ENCODE measurements around the gene CHPF2.

CHPF2 gene

DNA sequence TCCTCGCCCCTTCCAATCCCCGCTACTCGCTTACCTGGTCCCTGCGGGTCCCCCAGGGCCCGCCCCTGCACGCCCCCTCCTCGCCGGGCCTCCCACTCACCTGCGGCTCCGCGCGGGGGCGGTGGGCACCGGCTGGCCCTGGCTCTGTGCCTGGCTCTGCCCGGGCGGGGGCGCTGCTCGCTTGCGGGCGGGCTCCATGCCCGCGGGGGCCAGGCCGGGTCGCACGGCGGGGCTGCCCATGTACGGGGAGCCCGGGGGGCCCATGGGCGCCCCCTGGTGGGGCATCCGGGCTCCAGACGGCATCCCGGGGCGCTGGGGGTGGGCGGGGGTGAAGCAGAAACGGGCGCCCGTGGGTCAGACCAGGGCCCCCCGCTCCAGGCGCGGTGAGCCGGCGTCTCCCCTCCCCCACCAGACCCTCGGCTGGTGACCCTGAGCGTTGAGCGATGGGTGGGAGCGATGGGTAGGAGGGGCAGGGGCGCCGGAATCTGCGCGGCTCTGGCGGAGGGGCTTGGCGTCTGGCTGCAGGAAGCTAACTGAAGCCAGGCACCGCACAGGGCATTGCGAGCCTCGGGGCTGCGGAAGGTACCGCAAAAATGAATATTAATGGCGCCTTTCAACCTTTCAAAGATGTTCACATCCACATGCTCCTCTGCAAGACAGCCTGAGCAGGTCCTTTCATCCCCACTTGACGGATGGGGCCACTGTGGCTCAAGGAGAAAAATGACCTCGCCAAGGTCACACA is 13.2 kb downstream of the CHPF2 start:
- peak in 1 of 3 experiments; percentile 58 for DNase-seq (ENCODE audit: low read depth in 3 of 3)

DNA sequence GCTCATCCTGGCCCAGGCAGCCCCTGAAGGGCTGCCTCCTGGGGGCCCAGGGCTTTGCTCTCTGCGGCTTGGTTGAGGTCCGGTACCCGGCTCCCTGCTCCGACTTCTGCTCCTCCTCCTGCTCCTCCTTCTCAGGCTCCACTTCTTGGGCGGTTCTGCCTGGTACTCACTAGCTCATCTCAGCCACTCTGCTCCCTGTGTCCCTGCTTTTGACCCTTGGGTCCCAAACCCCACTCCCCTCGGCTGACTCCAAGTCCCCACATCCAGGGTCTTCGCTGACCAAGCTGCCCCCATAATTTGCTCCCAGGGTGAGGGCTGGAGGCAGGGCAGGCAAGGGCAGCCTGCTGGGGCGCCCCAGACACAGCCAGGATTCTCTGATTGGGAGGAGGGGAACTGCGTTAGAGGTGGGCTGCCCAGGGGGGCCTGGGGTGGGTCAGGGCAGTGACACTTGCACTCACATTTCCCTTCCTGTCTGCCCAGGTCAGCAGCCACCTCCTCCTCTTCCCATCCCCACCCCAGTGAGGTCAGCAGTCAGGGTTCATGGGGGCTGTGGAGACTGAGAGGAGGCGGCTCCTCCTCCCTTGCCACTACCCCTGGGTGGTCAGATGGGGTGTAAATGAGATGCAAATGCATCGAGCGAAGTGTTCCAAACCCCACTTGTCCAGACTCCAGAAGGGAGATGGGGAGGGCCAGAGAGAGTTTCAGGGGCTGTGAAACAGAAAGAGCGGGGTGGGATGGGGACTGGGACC is 14.0 kb downstream of the CHPF2 start:
- no peak for DNase-seq (ENCODE audit: low read depth in 3 of 3)

- DNase-seq (ENCODE audit: low read depth in 3 of 3): no peak
Measured at GRCh38 chr7:151246851-151247580, 14.7 kb downstream of the CHPF2 start.

- no peak for DNase-seq (ENCODE audit: low read depth in 3 of 3)
Measured at GRCh38 chr7:151247611-151248345, 15.5 kb downstream of the CHPF2 start.

DNA sequence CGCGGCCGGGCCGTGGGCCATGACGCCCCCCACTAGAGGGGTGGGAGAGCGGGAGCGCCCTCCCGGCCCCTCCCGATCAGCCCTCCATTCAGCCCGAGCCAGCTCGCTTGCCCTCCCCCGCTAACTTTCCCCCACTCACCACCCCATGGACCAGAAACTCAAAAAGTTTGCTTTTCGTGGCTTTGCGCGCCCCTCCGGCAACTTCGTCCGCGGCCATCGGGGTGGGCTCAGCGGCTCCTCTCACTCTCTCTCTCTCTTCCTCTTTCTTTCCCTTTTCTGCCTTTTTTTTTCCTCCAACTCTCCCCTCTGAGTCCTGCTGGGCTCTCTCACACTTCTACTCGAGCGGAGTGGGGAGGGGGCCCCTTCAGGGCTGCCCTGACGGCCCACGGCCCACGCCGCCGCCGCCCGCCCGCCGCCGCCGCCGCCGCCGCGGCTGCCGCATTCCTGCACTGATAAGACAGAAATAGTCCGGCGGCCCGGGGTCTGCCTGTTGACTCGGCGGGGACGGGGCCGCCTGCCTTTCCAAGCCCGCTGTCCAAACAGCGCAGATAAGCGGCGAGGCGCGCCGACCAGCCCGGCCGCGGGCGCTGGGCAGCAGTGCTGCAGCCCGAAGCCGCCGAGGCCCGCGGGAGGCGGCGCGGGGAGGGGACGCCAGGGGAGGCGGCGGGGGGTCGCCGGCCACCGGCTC is 16.2 kb downstream of the CHPF2 start, which contains the start of gene SMARCD3:
SMARCD3 (minus strand) TSS at position 349 of the 688 bp plus-strand sequence; CDS start at position 217, 132 bp downstream.
- no peak for DNase-seq (ENCODE audit: low read depth in 3 of 3)

GRCh38 chr7:151249034-151249731 is 16.9 kb downstream of the CHPF2 start:
- DNase-seq (ENCODE audit: low read depth in 3 of 3): peak in 1 of 3 experiments; percentile 32

GRCh38 chr7:151249732-151250072 is 17.4 kb downstream of the CHPF2 start:
- DNase-seq (ENCODE audit: low read depth in 3 of 3): no peak

- DNase-seq (ENCODE audit: low read depth in 3 of 3): no peak
Measured at GRCh38 chr7:151250181-151251132, 18.2 kb downstream of the CHPF2 start.

DNA sequence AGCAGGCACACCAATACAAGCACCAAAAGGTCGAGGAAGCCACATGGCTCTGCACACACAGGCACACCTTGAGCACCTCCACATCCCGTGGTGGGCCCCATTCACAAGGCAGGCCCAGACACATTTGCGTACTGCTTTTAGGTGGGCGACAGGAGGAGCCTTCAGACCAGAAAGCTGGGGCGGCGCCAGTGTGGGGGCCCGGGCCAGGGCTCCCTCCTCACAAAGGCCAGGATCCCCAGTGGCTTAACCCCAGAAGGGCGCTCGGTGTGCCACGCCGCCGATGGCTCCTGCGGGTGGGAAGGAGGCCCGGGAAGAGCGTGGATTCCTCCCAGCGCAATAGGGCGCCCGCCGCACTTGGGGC is 19.0 kb downstream of the CHPF2 start:
- no peak for DNase-seq (ENCODE audit: low read depth in 3 of 3)

GRCh38 chr7:151251689-151252560 is 19.6 kb downstream of the CHPF2 start:
- DNase-seq (ENCODE audit: low read depth in 3 of 3): no peak

DNA sequence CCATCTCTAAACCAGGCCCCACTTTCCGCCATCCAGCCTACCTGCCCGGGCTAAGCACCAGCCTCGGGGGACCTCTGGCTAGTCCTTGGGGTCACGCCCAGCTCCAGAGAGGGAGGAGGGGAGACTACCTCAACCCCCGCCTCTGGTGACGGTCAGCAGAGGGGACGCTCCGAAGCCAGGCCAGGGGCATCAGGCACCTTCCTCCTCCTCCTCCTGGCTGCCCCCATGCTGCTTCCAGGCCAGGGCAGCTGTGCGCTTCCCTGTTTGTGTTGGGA is 20.2 kb downstream of the CHPF2 start:
- DNase-seq (ENCODE audit: low read depth in 3 of 3): no peak

DNA sequence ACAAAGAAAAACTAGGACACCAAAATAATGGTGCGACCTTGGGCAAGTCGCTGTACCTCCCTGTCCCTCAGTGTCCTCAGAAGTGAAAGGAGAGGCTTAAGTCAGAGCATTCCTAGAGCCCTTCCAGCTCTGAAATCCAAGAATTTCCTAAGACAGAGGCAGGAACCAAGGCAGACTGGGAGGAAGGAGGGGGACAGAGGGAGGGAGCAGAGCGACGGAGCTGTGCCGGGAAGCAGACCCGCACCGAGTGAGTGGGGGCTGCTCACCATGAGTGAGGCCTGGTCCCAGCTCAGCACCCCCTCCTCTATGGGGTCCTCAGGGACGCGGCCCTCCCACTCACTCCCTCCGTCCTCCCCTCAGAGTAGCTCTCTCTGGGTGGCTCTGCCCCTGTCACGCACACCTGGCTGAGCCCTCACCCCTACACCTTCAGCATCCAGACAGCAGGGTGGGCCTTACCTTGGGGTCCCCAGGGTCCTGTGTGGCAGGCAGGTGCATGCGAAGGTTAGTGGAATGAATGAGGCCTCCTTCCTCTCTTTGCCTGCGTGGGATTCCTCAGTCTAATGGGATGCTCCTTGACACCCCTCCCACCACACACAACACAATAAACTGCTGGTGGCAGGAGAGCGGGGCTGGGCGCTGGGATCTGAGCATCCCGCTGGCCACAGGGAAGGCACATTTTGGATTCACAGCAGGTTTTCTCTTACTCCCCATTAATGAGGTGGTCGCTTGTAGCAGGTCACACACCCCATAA is 20.9 kb downstream of the CHPF2 start:
- DNase-seq (ENCODE audit: low read depth in 3 of 3): no peak

DNA sequence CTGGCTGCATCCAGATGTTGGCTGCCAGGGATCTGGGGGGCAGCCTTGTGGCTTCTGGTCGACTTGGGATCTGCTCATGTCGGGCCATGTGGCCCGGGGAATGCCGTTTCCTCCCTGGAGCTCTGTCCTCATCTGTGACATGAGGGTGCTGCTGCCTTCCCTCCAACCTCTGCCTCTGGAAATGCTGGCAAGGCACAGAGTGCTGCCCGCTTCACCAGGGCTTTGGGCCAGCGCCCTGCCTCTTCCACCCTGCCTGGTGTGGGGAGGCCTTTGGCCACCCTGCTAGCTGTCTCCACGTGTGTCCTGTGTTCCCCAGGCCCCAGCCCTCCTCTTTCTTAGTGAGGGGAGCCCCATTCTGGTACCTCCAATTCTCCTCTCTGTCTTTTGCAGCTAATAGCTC is 22.0 kb downstream of the CHPF2 start:
- no peak for DNase-seq (ENCODE audit: low read depth in 3 of 3)

- no peak for DNase-seq (ENCODE audit: low read depth in 3 of 3)
Measured at GRCh38 chr7:151254851-151255250, 22.6 kb downstream of the CHPF2 start.

DNA sequence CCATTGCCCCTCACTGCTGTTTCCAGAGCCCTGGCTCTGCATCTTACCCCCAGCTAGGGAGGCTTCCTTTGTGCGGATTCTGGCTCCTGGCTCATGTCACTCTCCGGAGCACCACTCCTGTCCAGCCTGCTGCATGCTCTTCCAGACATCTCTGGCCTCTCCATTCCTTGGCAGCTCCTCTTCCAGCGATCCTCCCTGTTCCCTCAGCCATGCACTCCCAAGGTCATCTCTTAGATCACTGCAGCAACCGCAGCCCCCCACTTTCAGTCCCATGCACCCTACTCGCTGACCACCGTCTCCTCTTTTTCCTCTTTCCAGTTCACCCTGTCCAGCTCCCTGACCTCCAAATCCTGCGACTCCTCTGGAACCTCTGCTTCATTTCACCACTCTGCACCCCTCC is 23.1 kb downstream of the CHPF2 start:
- no peak for DNase-seq (ENCODE audit: low read depth in 3 of 3)

DNA sequence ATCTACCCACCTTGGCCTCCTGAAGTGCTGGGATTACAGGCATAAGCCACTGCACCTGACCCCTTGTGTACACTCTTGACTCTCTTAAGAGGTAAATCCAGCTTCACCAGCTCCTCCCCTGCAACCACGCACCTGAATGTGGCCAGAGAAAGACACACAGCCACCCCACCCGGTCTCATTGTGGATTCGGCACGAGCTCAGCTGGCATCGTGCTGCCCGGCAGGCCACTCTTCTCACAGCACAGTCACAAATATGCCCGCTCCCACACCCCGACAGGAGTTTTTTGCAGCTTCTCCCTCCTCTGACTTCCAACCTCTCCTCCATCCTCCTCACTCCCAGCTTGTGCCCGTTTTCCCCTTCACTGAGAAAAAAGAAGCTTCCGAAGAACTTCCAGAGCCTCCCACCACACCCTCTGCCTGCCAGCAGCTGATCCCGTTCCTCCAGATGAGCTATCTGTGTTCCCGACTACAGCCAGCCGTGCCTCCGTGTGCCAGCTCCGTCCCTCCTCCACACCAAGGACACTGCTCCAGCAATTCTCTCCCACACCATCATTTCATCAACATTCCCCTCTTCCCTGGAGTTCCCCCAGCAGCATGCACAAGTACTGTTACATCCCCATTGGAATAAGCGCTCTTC is 24.2 kb downstream of the CHPF2 start:
- DNase-seq (ENCODE audit: low read depth in 3 of 3): no peak

DNA sequence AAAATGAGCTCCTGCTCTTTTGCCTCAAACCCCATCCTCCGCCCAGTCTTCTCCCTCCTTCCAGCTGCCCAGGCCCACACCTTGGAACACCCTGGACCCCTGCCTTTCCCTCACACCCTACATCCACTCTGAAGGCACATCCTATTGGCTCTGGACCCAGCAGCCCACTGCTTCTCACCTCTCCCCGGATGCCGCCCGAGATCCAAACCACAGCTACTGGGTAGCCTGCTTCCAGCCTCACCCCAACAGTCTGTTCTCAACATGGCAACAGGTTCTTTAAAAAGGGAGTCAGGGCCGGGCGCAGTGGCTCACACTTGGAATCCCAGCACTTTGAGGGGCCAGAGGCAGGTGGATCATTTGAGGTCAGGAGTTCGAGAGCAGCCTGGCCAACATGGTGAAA is 25.7 kb downstream of the CHPF2 start:
- no peak for DNase-seq (ENCODE audit: low read depth in 3 of 3)

DNA sequence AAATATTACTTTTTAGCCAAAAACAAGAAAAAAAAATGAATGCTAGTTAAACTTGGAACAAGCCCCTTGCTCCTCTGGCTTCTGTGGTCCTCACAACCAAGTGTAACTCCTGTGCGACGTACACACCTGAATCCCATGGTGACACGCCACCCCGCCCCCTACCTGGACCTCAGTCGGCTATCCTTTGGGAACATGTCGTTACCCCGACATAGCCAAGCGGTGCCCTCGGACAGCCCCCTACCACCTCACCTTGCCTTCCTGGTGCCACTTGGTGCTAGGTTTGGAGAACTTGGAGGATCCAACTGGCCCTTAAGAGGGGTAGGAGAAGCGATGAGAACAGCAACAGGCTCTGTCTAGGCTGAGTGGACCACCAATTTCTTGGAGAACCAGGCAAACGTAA is 28.2 kb downstream of the CHPF2 start:
- DNase-seq (ENCODE audit: low read depth in 3 of 3): no peak

Measured in stimulated activated CD4-positive, alpha-beta T cell treated with anti-CD3 and anti-CD28 coated beads, TNF-alpha, amount 100 ng/mL, for 24 hours (primary cell).